ENCODE measurements around the gene AHNAK2. TPM values are rescaled to one million over a fixed set of nuclear protein-coding genes. Genes with fewer than 3 reads are reported as not detected.
"Not testable (repeated sequence)": the region's sequence is repeated elsewhere in the genome, so short reads cannot be mapped to it uniquely, and the experiment has no call there.

The AHNAK2 gene
- total and polyA plus RNA-seq, 2 of the 13 experiments (the other 11 are each of a cell fraction or from before 2014, with no cell fraction given) = 0.11 to 0.18 TPM

GRCh38 chr14:104919993-104920315 is 58.2 kb downstream of the AHNAK2 start (continued):
- no peak for TF ChIP-seq ZNF678 (CRISPR knock-in tag; IDR thresholded peaks at IDR 0.05)
- no peak for TF ChIP-seq ZNF558 (CRISPR knock-in tag; IDR thresholded peaks at IDR 0.05; ENCODE audit: borderline replicate concordance)

GRCh38 chr14:104919152-104919992 is 58.8 kb downstream of the AHNAK2 start:
- H3K4me3 ChIP-seq (replicated peaks in 1 of 3; ENCODE audit: insufficient read depth in 1 of 3, low read depth in 2 of 3, low read length in 3 of 3); H3K36me3 ChIP-seq (replicated peaks in 1 of 2; ENCODE audit: control insufficient read depth in 1 of 2, insufficient read depth in 2 of 2, low read length in 2 of 2); FAIRE-seq; H4K20me1 ChIP-seq (ENCODE audit: insufficient read depth, low read length); CTCF ChIA-PET (ENCODE audit: low intra/inter-chr PET ratio, low total read pairs); H3K79me2 ChIP-seq (ENCODE audit: insufficient read depth, low read length); POLR2A ChIA-PET; H2AFZ ChIP-seq (ENCODE audit: low read length); ATAC-seq; H3K27ac ChIP-seq (ENCODE audit: extremely low read length, insufficient read depth, low read length); H3K9ac ChIP-seq (ENCODE audit: insufficient read depth, low read depth, low read length); DNase-seq (ENCODE audit: low spot score); H3K4me1 ChIP-seq (ENCODE audit: insufficient read depth, low read length); H3K4me2 ChIP-seq (ENCODE audit: low read depth, low read length); BruUV-seq (replicated peaks); in situ Hi-C loops (cut with HindIII; ENCODE audit: extremely low pct_ligation_motif_present, low pct_unique_long_range_greater_than_20kb); H3K9me3 ChIP-seq (ENCODE audit: low read length): not testable (repeated sequence)
- peaks cover 0 to 22% of the 10 kb centered on the region in 2 experiments; a peak in 3 of 5 replicates for H3K27me3 ChIP-seq (ENCODE audit: control insufficient read depth in 1 of 2, insufficient read depth in 2 of 2, low read length in 2 of 2)
- 18% methylated on average over 12 of the region's 12 CpGs for WGBS (ENCODE audit: low lambda C conversion rate)
- intact Hi-C loops (cut with micrococcal nuclease; ENCODE audit: unreplicated experiment) = loop anchor here (2.0 kb wide), 1 partner anchor 13 kb away; no protein-coding TSS in a partner anchor

- H3K27me3 ChIP-seq (ENCODE audit: control insufficient read depth in 1 of 2, insufficient read depth in 2 of 2, low read length in 2 of 2) = peaks cover 0 to 22% of the 10 kb centered on the region in 2 experiments; a peak in 2 of 5 replicates
- no peak for ATAC-seq
- no peak for TF ChIP-seq DRAP1 (CRISPR knock-in tag; IDR thresholded peaks at IDR 0.05)
- 0 out of 2 replicates have a peak, but pooled peaks have one; percentile 2 for TF ChIP-seq ATF7 (IDR thresholded peaks at IDR 0.05)
- TF ChIP-seq ATF7 (CRISPR knock-in tag; IDR thresholded peaks at IDR 0.05) = no peak
- no peak overlapping the region for H2AFZ ChIP-seq (ENCODE audit: low read length)
- intact Hi-C loops (cut with micrococcal nuclease; ENCODE audit: unreplicated experiment) = loop anchor here (2.0 kb wide), 1 partner anchor 15 kb away; no protein-coding TSS in a partner anchor
- in situ Hi-C loops (cut with HindIII; ENCODE audit: extremely low pct_ligation_motif_present, low pct_unique_long_range_greater_than_20kb) = no loop called here
- no peaks in the 10 kb centered on the region for H4K20me1 ChIP-seq (ENCODE audit: insufficient read depth, low read length)
- H3K9ac ChIP-seq (ENCODE audit: insufficient read depth, low read depth, low read length) = no peak overlapping the region
- no TSS peak for BruUV-seq (replicated peaks)
- no peak overlapping the region for H3K4me3 ChIP-seq (replicated peaks in 1 of 3; ENCODE audit: insufficient read depth in 1 of 3, low read depth in 2 of 3, low read length in 3 of 3)
- no peak for FAIRE-seq
- no peaks in the 10 kb centered on the region for H3K79me2 ChIP-seq (ENCODE audit: insufficient read depth, low read length)
- DNase-seq (ENCODE audit: low spot score) = no peak
- ChIA-PET POLR2A (no interaction called here), CTCF (ENCODE audit: low intra/inter-chr PET ratio, low total read pairs) (no interaction called here)
- peaks cover 6% of the 10 kb centered on the region; the same call in 1 of the 2 replicates for H3K4me1 ChIP-seq (ENCODE audit: insufficient read depth, low read length)
- H3K27ac ChIP-seq (ENCODE audit: extremely low read length, insufficient read depth, low read length) = no peak overlapping the region
- H3K4me2 ChIP-seq (ENCODE audit: low read depth, low read length) = no peak overlapping the region
- WGBS (ENCODE audit: low lambda C conversion rate) = 5% methylated on average over 4 of the region's 4 CpGs
- H3K9me3 ChIP-seq (ENCODE audit: low read length) = no peaks in the 10 kb centered on the region
- no peaks in the 10 kb centered on the region for H3K36me3 ChIP-seq (replicated peaks in 1 of 2; ENCODE audit: control insufficient read depth in 1 of 2, insufficient read depth in 2 of 2, low read length in 2 of 2)
Observed at GRCh38 chr14:104917993-104918392, 60.2 kb downstream of the AHNAK2 start.
